GM23248 (cell line): ENCODE data around the gene SHISA5. TPM values are rescaled to one million over a fixed set of nuclear protein-coding genes. Genes with fewer than 3 reads are reported as not detected.

Experiments used
- DNase-seq: peaks from one replicate; pipeline ENCODE4 v3.0.0-alpha.2; 2015
- H2AFZ ChIP-seq: fragments of 200-600 bp; sonication (generic); 2 replicates; pipeline ENCODE4 v1.6.1; 2016; ENCODE audit warnings: antibody characterized with exemption
- H3F3A ChIP-seq: fragments of 200-600 bp; sonication (generic); 2 replicates; pipeline ENCODE4 v1.6.1; 2016; ENCODE audit warnings: mild to moderate bottlenecking, antibody characterized with exemption, mixed run types; ENCODE audit not compliant: insufficient read depth
- H3K27ac ChIP-seq: fragments of 200-600 bp; sonication (generic); 2 replicates; pipeline ENCODE4 v1.5.1; 2016; ENCODE audit warnings: mild to moderate bottlenecking
- H3K27me3 ChIP-seq: fragments of 200-600 bp; sonication (generic); replicated peaks from 2 replicates; pipeline ENCODE4 v1.6.1; 2016; ENCODE audit warnings: mild to moderate bottlenecking; ENCODE audit not compliant: insufficient read depth
- H3K36me3 ChIP-seq: fragments of 200-600 bp; sonication (generic); 2 replicates; pipeline ENCODE4 v1.6.1; 2016; ENCODE audit warnings: low read depth, mild to moderate bottlenecking
- H3K4me1 ChIP-seq: fragments of 200-600 bp; sonication (generic); 2 replicates; pipeline ENCODE4 v1.6.1; 2016; ENCODE audit warnings: mild to moderate bottlenecking; ENCODE audit not compliant: insufficient read depth
- H3K4me2 ChIP-seq: fragments of 200-600 bp; sonication (generic); one replicate; pipeline ENCODE4 v1.6.1; 2016; ENCODE audit warnings: mild to moderate bottlenecking; ENCODE audit not compliant: unreplicated experiment
- H3K4me3 ChIP-seq: fragments of 200-600 bp; sonication (generic); 2 replicates; pipeline ENCODE4 v1.5.1; 2016; ENCODE audit warnings: mild to moderate bottlenecking
- H3K79me2 ChIP-seq: fragments of 200-600 bp; sonication (generic); 2 replicates; pipeline ENCODE4 v1.6.1; 2016; ENCODE audit warnings: mild to moderate bottlenecking; ENCODE audit not compliant: insufficient read depth
- H3K9ac ChIP-seq: fragments of 200-600 bp; sonication (generic); 2 replicates; pipeline ENCODE4 v1.6.1; 2016; ENCODE audit warnings: mild to moderate bottlenecking
- H3K9me2 ChIP-seq: fragments of 200-600 bp; sonication (generic); 2 replicates; pipeline ENCODE4 v1.6.1; 2016; ENCODE audit warnings: mixed run types, mild to moderate bottlenecking, moderate library complexity; ENCODE audit not compliant: insufficient read depth
- H3K9me3 ChIP-seq: fragments of 200-600 bp; sonication (generic); one replicate; pipeline ENCODE4 v1.6.1; 2017; ENCODE audit warnings: low read depth
- H4K20me1 ChIP-seq: fragments of 200-600 bp; sonication (generic); 2 replicates; pipeline ENCODE4 v1.6.0; 2016; ENCODE audit not compliant: insufficient read depth
- EZH2 ChIP-seq: fragments of 200-600 bp; sonication (generic); IDR thresholded peaks from 2 replicates; pipeline ENCODE4 v1.6.1; 2018; ENCODE audit warnings: antibody characterized with exemption, mild to moderate bottlenecking; ENCODE audit not compliant: insufficient read depth, poor library complexity, severe bottlenecking
- EZH2phosphoT487 ChIP-seq: fragments of 200-600 bp; sonication (generic); IDR thresholded peaks from 2 replicates; pipeline ENCODE4 v1.6.1; 2018; ENCODE audit warnings: antibody characterized with exemption, moderate library complexity, mild to moderate bottlenecking, low read depth; ENCODE audit not compliant: insufficient read depth
- WGBS, 2 experiments: methylation state at CpG; one replicate each; pipeline ENCODE4 v1.1.6; 2015 to 2017; ENCODE audit warnings: low lambda C conversion rate in 2 of 2, low coverage in 1 of 2; ENCODE audit errors: missing lambda C conversion rate in 2 of 2; 5-methylcytosine and 5-hydroxymethylcytosine counted together
- in situ Hi-C: fragments of 300-500 bp; cut with MboI; formaldehyde crosslinking; loops from 2 replicates; pipeline ENCODE4 v1.15.0; 2020
- polyA plus RNA-seq: library from polyadenylated mRNA; unstranded; fragments of >200 nt; fragmentation: Nextera tagmentation; extraction: Ambion mirVana; gene quantifications from 2 replicates; pipeline ENCODE4 v1.2.1, GENCODE V29; 2016
- total RNA-seq: library from RNA; depleted of rRNA; stranded (reverse); fragments of >200 nt; shearing (Covaris generic); gene quantifications from 2 replicates; pipeline ENCODE4 v1.2.3, GENCODE V29; 2014

The SHISA5 gene
- total and polyA plus RNA-seq, 2 experiments from 2014 or later, result 153 to 215 TPM

- no peak for DNase-seq
- no peak overlapping the region for H2AFZ ChIP-seq
- no peaks in the 10 kb centered on the region for H3K9me2 ChIP-seq
- no peaks in the 10 kb centered on the region for H3K79me2 ChIP-seq
- no peak overlapping the region for H3K27ac ChIP-seq
- H3K9me3 ChIP-seq, result no peaks in the 10 kb centered on the region
- H3K4me3 ChIP-seq, result no peak overlapping the region
- TF ChIP-seq EZH2phosphoT487 (no peak), EZH2 (no peak)
- H3K27me3 ChIP-seq, result no peaks in the 10 kb centered on the region
- no peaks in the 10 kb centered on the region for H4K20me1 ChIP-seq
- H3K9ac ChIP-seq, result no peak overlapping the region
- no peak overlapping the region for H3K4me2 ChIP-seq
- peaks cover 21% of the 10 kb centered on the region for H3K36me3 ChIP-seq
- H3K4me1 ChIP-seq, result peaks cover under 1% of the 10 kb centered on the region
- peaks cover 5% of the 10 kb centered on the region for H3F3A ChIP-seq
- in situ Hi-C loops, result no loop called here
- 60 to 69% methylated on average over 7 of the region's 7 CpGs for WGBS, 2 experiments
Measured at GRCh38 chr3:48459773-48460516, 44.0 kb downstream of the SHISA5 start.

- no peak overlapping the region for H3K27ac ChIP-seq
- H4K20me1 ChIP-seq, result no peaks in the 10 kb centered on the region
- H3K9me3 ChIP-seq, result no peaks in the 10 kb centered on the region
- peaks cover 27% of the 10 kb centered on the region for H3K36me3 ChIP-seq
- H3K27me3 ChIP-seq, result no peaks in the 10 kb centered on the region
- H3K79me2 ChIP-seq, result no peaks in the 10 kb centered on the region
- no peak overlapping the region for H2AFZ ChIP-seq
- H3K9ac ChIP-seq, result no peak overlapping the region
- in situ Hi-C loops, result no loop called here
- DNase-seq, result no peak
- H3K4me3 ChIP-seq, result no peak overlapping the region
- 82 to 90% methylated on average over 3 of the region's 3 CpGs for WGBS, 2 experiments
- H3K9me2 ChIP-seq, result no peaks in the 10 kb centered on the region
- H3F3A ChIP-seq, result peaks cover 4% of the 10 kb centered on the region
- H3K4me2 ChIP-seq, result no peak overlapping the region
- no peaks in the 10 kb centered on the region for H3K4me1 ChIP-seq
- no peak for TF ChIP-seq EZH2phosphoT487
- no peak for TF ChIP-seq EZH2
Measured at GRCh38 chr3:48459331-48459730, 44.6 kb downstream of the SHISA5 start.

GRCh38 chr3:48456456-48456855 is 47.5 kb downstream of the SHISA5 start:
- in situ Hi-C loops, result no loop called here
- H4K20me1 ChIP-seq, result no peaks in the 10 kb centered on the region
- 100% methylated on average over 1 of the region's 1 CpG for WGBS, 2 experiments
- H2AFZ ChIP-seq, result no peak overlapping the region
- no peaks in the 10 kb centered on the region; the same call in 1 of the 2 replicates for H3F3A ChIP-seq
- H3K9me2 ChIP-seq, result no peaks in the 10 kb centered on the region
- H3K9me3 ChIP-seq, result no peaks in the 10 kb centered on the region
- peaks cover 32% of the 10 kb centered on the region for H3K36me3 ChIP-seq
- no peak overlapping the region for H3K27ac ChIP-seq
- H3K79me2 ChIP-seq, result no peaks in the 10 kb centered on the region
- DNase-seq, result no peak
- H3K4me1 ChIP-seq, result no peaks in the 10 kb centered on the region
- no peaks in the 10 kb centered on the region for H3K27me3 ChIP-seq
- TF ChIP-seq EZH2phosphoT487, result no peak
- TF ChIP-seq EZH2, result no peak
- H3K4me2 ChIP-seq, result no peak overlapping the region
- H3K9ac ChIP-seq, result no peak overlapping the region
- H3K4me3 ChIP-seq, result no peak overlapping the region

GRCh38 chr3:48451270-48451669 is 52.7 kb downstream of the SHISA5 start:
- peaks cover 8% of the 10 kb centered on the region; the same call in 1 of the 2 replicates for H3K4me1 ChIP-seq

More at GRCh38 chr3:48451270-48451669, 52.7 kb downstream of the SHISA5 start:
- no peak overlapping the region for H3K27ac ChIP-seq
- H3K9ac ChIP-seq, result no peak overlapping the region
- no peaks in the 10 kb centered on the region for H4K20me1 ChIP-seq
- no peak for DNase-seq
- in situ Hi-C loops, result no loop called here
- H3F3A ChIP-seq, result peaks cover 5% of the 10 kb centered on the region
- no peak overlapping the region for H3K4me2 ChIP-seq
- TF ChIP-seq EZH2phosphoT487 (no peak), EZH2 (no peak)
- 89 to 96% methylated on average over 1 of the region's 1 CpG for WGBS, 2 experiments
- no peak overlapping the region for H2AFZ ChIP-seq
- no peaks in the 10 kb centered on the region for H3K27me3 ChIP-seq
- no peak overlapping the region for H3K4me3 ChIP-seq
- H3K9me2 ChIP-seq, result no peaks in the 10 kb centered on the region
- H3K9me3 ChIP-seq, result no peaks in the 10 kb centered on the region
- H3K79me2 ChIP-seq, result peaks cover 24% of the 10 kb centered on the region
- peaks cover 18% of the 10 kb centered on the region for H3K36me3 ChIP-seq
